ENCODE measurements around the gene DDN.

GRCh38 chr12:49030119-49030518 is 30.9 kb upstream of the DDN start:
- TF ChIP-seq, protein P1, sequence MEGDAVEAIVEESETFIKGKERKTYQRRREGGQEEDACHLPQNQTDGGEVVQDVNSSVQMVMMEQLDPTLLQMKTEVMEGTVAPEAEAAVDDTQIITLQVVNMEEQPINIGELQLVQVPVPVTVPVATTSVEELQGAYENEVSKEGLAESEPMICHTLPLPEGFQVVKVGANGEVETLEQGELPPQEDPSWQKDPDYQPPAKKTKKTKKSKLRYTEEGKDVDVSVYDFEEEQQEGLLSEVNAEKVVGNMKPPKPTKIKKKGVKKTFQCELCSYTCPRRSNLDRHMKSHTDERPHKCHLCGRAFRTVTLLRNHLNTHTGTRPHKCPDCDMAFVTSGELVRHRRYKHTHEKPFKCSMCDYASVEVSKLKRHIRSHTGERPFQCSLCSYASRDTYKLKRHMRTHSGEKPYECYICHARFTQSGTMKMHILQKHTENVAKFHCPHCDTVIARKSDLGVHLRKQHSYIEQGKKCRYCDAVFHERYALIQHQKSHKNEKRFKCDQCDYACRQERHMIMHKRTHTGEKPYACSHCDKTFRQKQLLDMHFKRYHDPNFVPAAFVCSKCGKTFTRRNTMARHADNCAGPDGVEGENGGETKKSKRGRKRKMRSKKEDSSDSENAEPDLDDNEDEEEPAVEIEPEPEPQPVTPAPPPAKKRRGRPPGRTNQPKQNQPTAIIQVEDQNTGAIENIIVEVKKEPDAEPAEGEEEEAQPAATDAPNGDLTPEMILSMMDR (IDR thresholded peaks at IDR 0.05), result no peak
- TF ChIP-seq POLR2A (IDR thresholded peaks at IDR 0.05), result no peak
